ENCODE measurements around the gene GRM1.

Gene GRM1

GRCh38 chr6:146189131-146189530 lies 160.3 kb downstream of the GRM1 start:
- H3K9me3 ChIP-seq (ENCODE audit: control insufficient read depth, low read length) = no peaks in the 10 kb centered on the region
- no peak overlapping the region for H3K27ac ChIP-seq (ENCODE audit: insufficient read depth, low read depth, low read length, poor library complexity, severe bottlenecking)
- WGBS, 2 experiments = 93 to 94% methylated on average over 3 of the region's 3 CpGs
- H3K4me1 ChIP-seq (ENCODE audit: control insufficient read depth, insufficient read depth, low read length) = no peaks in the 10 kb centered on the region
- no peak overlapping the region for H3K4me3 ChIP-seq (ENCODE audit: insufficient read depth, low read depth, low read length)
- H3K36me3 ChIP-seq (ENCODE audit: control insufficient read depth, insufficient read depth, low read length) = no peaks in the 10 kb centered on the region
- no peaks in the 10 kb centered on the region for H3K27me3 ChIP-seq (ENCODE audit: control insufficient read depth, insufficient read depth, low read length, poor library complexity, severe bottlenecking)

- Histone ChIP-seq H3K9me3 (ENCODE audit: control insufficient read depth, low read length) (no peaks in the 10 kb centered on the region), H3K36me3 (ENCODE audit: control insufficient read depth, insufficient read depth, low read length) (no peaks in the 10 kb centered on the region), H3K27ac (ENCODE audit: insufficient read depth, low read depth, low read length, poor library complexity, severe bottlenecking) (no peak overlapping the region), H3K27me3 (ENCODE audit: control insufficient read depth, insufficient read depth, low read length, poor library complexity, severe bottlenecking) (no peaks in the 10 kb centered on the region), H3K4me1 (ENCODE audit: control insufficient read depth, insufficient read depth, low read length) (no peaks in the 10 kb centered on the region), H3K4me3 (ENCODE audit: insufficient read depth, low read depth, low read length) (no peak overlapping the region)
- 99% methylated on average over 2 of the region's 2 CpGs for WGBS, 2 experiments
Observed at GRCh38 chr6:146190581-146190980, 161.7 kb downstream of the GRM1 start.

GRCh38 chr6:146191166-146191565 lies 162.3 kb downstream of the GRM1 start:
- Histone ChIP-seq H3K4me3 (ENCODE audit: insufficient read depth, low read depth, low read length) (no peak overlapping the region), H3K36me3 (ENCODE audit: control insufficient read depth, insufficient read depth, low read length) (no peaks in the 10 kb centered on the region), H3K9me3 (ENCODE audit: control insufficient read depth, low read length) (no peaks in the 10 kb centered on the region), H3K4me1 (ENCODE audit: control insufficient read depth, insufficient read depth, low read length) (no peaks in the 10 kb centered on the region), H3K27me3 (ENCODE audit: control insufficient read depth, insufficient read depth, low read length, poor library complexity, severe bottlenecking) (no peaks in the 10 kb centered on the region), H3K27ac (ENCODE audit: insufficient read depth, low read depth, low read length, poor library complexity, severe bottlenecking) (no peak overlapping the region)
- 92 to 97% methylated on average over 3 of the region's 3 CpGs for WGBS, 2 experiments

GRCh38 chr6:146191612-146192011 lies 162.8 kb downstream of the GRM1 start:
- WGBS, 2 experiments = 50 to 68% methylated on average over 1 to 2 of the region's 2 CpGs
- Histone ChIP-seq H3K4me1 (ENCODE audit: control insufficient read depth, insufficient read depth, low read length) (no peaks in the 10 kb centered on the region), H3K27me3 (ENCODE audit: control insufficient read depth, insufficient read depth, low read length, poor library complexity, severe bottlenecking) (no peaks in the 10 kb centered on the region), H3K9me3 (ENCODE audit: control insufficient read depth, low read length) (no peaks in the 10 kb centered on the region), H3K36me3 (ENCODE audit: control insufficient read depth, insufficient read depth, low read length) (no peaks in the 10 kb centered on the region), H3K4me3 (ENCODE audit: insufficient read depth, low read depth, low read length) (no peak overlapping the region), H3K27ac (ENCODE audit: insufficient read depth, low read depth, low read length, poor library complexity, severe bottlenecking) (no peak overlapping the region)

GRCh38 chr6:146194434-146194833 lies 165.6 kb downstream of the GRM1 start:
- H3K4me3 ChIP-seq (ENCODE audit: insufficient read depth, low read depth, low read length) = no peak overlapping the region
- no peaks in the 10 kb centered on the region for H3K27me3 ChIP-seq (ENCODE audit: control insufficient read depth, insufficient read depth, low read length, poor library complexity, severe bottlenecking)
- peaks cover 2% of the 10 kb centered on the region for H3K4me1 ChIP-seq (ENCODE audit: control insufficient read depth, insufficient read depth, low read length)
- 94% methylated on average over 4 of the region's 4 CpGs for WGBS, 2 experiments
- no peaks in the 10 kb centered on the region for H3K36me3 ChIP-seq (ENCODE audit: control insufficient read depth, insufficient read depth, low read length)
- no peak overlapping the region for H3K27ac ChIP-seq (ENCODE audit: insufficient read depth, low read depth, low read length, poor library complexity, severe bottlenecking)
- H3K9me3 ChIP-seq (ENCODE audit: control insufficient read depth, low read length) = no peaks in the 10 kb centered on the region

- no peak overlapping the region for H3K4me3 ChIP-seq (ENCODE audit: insufficient read depth, low read depth, low read length)
- H3K36me3 ChIP-seq (ENCODE audit: control insufficient read depth, insufficient read depth, low read length) = no peaks in the 10 kb centered on the region
- 55 to 62% methylated on average over 2 of the region's 2 CpGs for WGBS, 2 experiments
- no peaks in the 10 kb centered on the region for H3K27me3 ChIP-seq (ENCODE audit: control insufficient read depth, insufficient read depth, low read length, poor library complexity, severe bottlenecking)
- peak overlapping the region; percentile 46 for H3K27ac ChIP-seq (ENCODE audit: insufficient read depth, low read depth, low read length, poor library complexity, severe bottlenecking)
- peaks cover 5% of the 10 kb centered on the region for H3K4me1 ChIP-seq (ENCODE audit: control insufficient read depth, insufficient read depth, low read length)
- H3K9me3 ChIP-seq (ENCODE audit: control insufficient read depth, low read length) = no peaks in the 10 kb centered on the region
Observed at GRCh38 chr6:146200176-146200575, 171.3 kb downstream of the GRM1 start.

DNA sequence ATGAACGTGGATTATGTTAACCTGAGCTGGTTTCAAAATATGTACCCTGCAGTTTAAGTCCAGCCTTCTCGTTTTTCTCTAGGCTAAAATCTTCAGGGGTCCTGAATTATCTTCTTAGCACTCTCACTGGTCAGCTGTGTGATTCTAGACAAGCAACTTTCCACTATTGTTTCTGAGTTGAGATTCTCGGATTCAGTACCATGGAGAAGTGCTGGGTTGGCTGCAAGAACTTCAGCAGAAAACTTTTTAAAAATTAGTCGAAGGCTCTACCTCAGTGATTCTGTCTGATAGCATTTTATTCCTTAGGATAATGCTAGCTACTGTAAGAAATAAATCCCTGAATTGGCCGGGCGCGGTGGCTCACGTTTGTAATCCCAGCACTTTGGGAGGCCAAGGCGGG lies 173.7 kb downstream of the GRM1 start:
- H3K27ac ChIP-seq (ENCODE audit: insufficient read depth, low read depth, low read length, poor library complexity, severe bottlenecking) = no peak overlapping the region
- H3K36me3 ChIP-seq (ENCODE audit: control insufficient read depth, insufficient read depth, low read length) = no peaks in the 10 kb centered on the region
- H3K27me3 ChIP-seq (ENCODE audit: control insufficient read depth, insufficient read depth, low read length, poor library complexity, severe bottlenecking) = no peaks in the 10 kb centered on the region
- 94 to 96% methylated on average over 9 of the region's 9 CpGs for WGBS, 2 experiments
- H3K4me1 ChIP-seq (ENCODE audit: control insufficient read depth, insufficient read depth, low read length) = peaks cover 5% of the 10 kb centered on the region
- no peak overlapping the region for H3K4me3 ChIP-seq (ENCODE audit: insufficient read depth, low read depth, low read length)
- H3K9me3 ChIP-seq (ENCODE audit: control insufficient read depth, low read length) = no peaks in the 10 kb centered on the region

GRCh38 chr6:146209942-146210341 lies 181.1 kb downstream of the GRM1 start:
- H3K27ac ChIP-seq (ENCODE audit: insufficient read depth, low read depth, low read length, poor library complexity, severe bottlenecking) = no peak overlapping the region
- 92 to 100% methylated on average over 1 to 2 of the region's 3 CpGs for WGBS, 2 experiments

GRCh38 chr6:146210406-146211083 lies 181.7 kb downstream of the GRM1 start:
- Histone ChIP-seq H3K9me3 (ENCODE audit: control insufficient read depth, low read length) (no peaks in the 10 kb centered on the region), H3K36me3 (ENCODE audit: control insufficient read depth, insufficient read depth, low read length) (no peaks in the 10 kb centered on the region), H3K4me3 (ENCODE audit: insufficient read depth, low read depth, low read length) (no peak overlapping the region), H3K27ac (ENCODE audit: insufficient read depth, low read depth, low read length, poor library complexity, severe bottlenecking) (no peak overlapping the region), H3K27me3 (ENCODE audit: control insufficient read depth, insufficient read depth, low read length, poor library complexity, severe bottlenecking) (no peaks in the 10 kb centered on the region), H3K4me1 (ENCODE audit: control insufficient read depth, insufficient read depth, low read length) (no peaks in the 10 kb centered on the region)
- 78 to 85% methylated on average over 4 of the region's 4 CpGs for WGBS, 2 experiments

More at GRCh38 chr6:146209942-146210341, 181.1 kb downstream of the GRM1 start:
- H3K9me3 ChIP-seq (ENCODE audit: control insufficient read depth, low read length) = no peaks in the 10 kb centered on the region
- no peaks in the 10 kb centered on the region for H3K4me1 ChIP-seq (ENCODE audit: control insufficient read depth, insufficient read depth, low read length)
- no peak overlapping the region for H3K4me3 ChIP-seq (ENCODE audit: insufficient read depth, low read depth, low read length)
- H3K27me3 ChIP-seq (ENCODE audit: control insufficient read depth, insufficient read depth, low read length, poor library complexity, severe bottlenecking) = no peaks in the 10 kb centered on the region
- no peaks in the 10 kb centered on the region for H3K36me3 ChIP-seq (ENCODE audit: control insufficient read depth, insufficient read depth, low read length)

DNA sequence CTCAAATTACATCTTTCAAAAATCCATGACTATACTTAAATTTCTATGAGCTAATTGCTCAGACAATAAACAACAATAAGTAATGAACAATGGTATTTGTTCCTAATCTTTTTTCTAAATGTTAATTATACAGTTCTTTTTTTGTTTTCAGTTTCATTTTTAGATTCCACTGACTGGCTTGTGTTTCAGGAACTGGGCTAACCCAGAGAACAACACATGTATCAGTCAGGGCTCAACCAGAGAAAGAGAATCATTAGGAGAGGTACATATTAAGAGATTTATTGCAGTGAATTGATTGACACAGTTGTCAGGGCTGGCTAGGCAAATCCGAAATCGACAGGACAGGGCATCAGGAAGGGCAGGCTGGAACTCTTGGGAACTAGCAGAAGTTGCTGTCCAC lies 182.8 kb downstream of the GRM1 start:
- H3K9me3 ChIP-seq (ENCODE audit: control insufficient read depth, low read length) = no peaks in the 10 kb centered on the region
- H3K27me3 ChIP-seq (ENCODE audit: control insufficient read depth, insufficient read depth, low read length, poor library complexity, severe bottlenecking) = no peaks in the 10 kb centered on the region
- H3K4me1 ChIP-seq (ENCODE audit: control insufficient read depth, insufficient read depth, low read length) = no peaks in the 10 kb centered on the region
- H3K27ac ChIP-seq (ENCODE audit: insufficient read depth, low read depth, low read length, poor library complexity, severe bottlenecking) = no peak overlapping the region
- WGBS, 2 experiments = 92% methylated on average over 2 of the region's 2 CpGs
- no peak overlapping the region for H3K4me3 ChIP-seq (ENCODE audit: insufficient read depth, low read depth, low read length)
- H3K36me3 ChIP-seq (ENCODE audit: control insufficient read depth, insufficient read depth, low read length) = no peaks in the 10 kb centered on the region

DNA sequence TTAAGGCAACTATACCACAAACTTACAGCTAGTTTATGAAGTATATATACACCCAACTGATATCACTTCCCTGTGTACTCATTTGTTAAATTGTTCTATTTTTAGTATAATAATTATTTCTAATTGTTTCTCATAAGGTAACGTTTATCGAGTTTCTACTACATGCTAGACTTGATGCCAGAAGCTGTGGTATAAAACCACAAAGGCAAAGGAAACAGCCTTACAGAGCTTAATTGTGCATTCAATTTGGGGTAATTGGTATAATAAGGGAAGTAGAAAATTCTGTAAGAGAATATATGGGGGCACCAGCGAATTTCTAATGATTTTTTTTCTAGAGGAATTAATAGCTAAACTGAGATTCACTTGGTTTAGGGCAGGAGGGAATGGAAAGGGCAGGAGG lies 183.9 kb downstream of the GRM1 start:
- Histone ChIP-seq H3K27ac (ENCODE audit: insufficient read depth, low read depth, low read length, poor library complexity, severe bottlenecking) (no peak overlapping the region), H3K27me3 (ENCODE audit: control insufficient read depth, insufficient read depth, low read length, poor library complexity, severe bottlenecking) (no peaks in the 10 kb centered on the region), H3K9me3 (ENCODE audit: control insufficient read depth, low read length) (no peaks in the 10 kb centered on the region), H3K4me3 (ENCODE audit: insufficient read depth, low read depth, low read length) (no peak overlapping the region), H3K4me1 (ENCODE audit: control insufficient read depth, insufficient read depth, low read length) (no peaks in the 10 kb centered on the region), H3K36me3 (ENCODE audit: control insufficient read depth, insufficient read depth, low read length) (no peaks in the 10 kb centered on the region)
- WGBS, 2 experiments = 89 to 90% methylated on average over 3 of the region's 3 CpGs
